ENCODE measurements around the gene CALML4.

Gene CALML4

GRCh38 chr15:68231102-68231818 is 26.1 kb upstream of the CALML4 start:
- DNase-seq: peak; percentile 97
- peaks cover 19% of the 10 kb centered on the region for H3K36me3 ChIP-seq
- TF ChIP-seq, protein P1, sequence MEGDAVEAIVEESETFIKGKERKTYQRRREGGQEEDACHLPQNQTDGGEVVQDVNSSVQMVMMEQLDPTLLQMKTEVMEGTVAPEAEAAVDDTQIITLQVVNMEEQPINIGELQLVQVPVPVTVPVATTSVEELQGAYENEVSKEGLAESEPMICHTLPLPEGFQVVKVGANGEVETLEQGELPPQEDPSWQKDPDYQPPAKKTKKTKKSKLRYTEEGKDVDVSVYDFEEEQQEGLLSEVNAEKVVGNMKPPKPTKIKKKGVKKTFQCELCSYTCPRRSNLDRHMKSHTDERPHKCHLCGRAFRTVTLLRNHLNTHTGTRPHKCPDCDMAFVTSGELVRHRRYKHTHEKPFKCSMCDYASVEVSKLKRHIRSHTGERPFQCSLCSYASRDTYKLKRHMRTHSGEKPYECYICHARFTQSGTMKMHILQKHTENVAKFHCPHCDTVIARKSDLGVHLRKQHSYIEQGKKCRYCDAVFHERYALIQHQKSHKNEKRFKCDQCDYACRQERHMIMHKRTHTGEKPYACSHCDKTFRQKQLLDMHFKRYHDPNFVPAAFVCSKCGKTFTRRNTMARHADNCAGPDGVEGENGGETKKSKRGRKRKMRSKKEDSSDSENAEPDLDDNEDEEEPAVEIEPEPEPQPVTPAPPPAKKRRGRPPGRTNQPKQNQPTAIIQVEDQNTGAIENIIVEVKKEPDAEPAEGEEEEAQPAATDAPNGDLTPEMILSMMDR (IDR thresholded peaks at IDR 0.05; ENCODE audit: low read depth, low read length): no peak
- no peaks in the 10 kb centered on the region for H3K9me3 ChIP-seq (ENCODE audit: severe bottlenecking)
- peak overlapping the region; percentile 99 for H3K27ac ChIP-seq
- H3K27me3 ChIP-seq (ENCODE audit: insufficient read depth, low read depth, severe bottlenecking): no peaks in the 10 kb centered on the region
- H3K4me3 ChIP-seq (ENCODE audit: low read depth, low read length): peak overlapping the region; percentile 87

DNA sequence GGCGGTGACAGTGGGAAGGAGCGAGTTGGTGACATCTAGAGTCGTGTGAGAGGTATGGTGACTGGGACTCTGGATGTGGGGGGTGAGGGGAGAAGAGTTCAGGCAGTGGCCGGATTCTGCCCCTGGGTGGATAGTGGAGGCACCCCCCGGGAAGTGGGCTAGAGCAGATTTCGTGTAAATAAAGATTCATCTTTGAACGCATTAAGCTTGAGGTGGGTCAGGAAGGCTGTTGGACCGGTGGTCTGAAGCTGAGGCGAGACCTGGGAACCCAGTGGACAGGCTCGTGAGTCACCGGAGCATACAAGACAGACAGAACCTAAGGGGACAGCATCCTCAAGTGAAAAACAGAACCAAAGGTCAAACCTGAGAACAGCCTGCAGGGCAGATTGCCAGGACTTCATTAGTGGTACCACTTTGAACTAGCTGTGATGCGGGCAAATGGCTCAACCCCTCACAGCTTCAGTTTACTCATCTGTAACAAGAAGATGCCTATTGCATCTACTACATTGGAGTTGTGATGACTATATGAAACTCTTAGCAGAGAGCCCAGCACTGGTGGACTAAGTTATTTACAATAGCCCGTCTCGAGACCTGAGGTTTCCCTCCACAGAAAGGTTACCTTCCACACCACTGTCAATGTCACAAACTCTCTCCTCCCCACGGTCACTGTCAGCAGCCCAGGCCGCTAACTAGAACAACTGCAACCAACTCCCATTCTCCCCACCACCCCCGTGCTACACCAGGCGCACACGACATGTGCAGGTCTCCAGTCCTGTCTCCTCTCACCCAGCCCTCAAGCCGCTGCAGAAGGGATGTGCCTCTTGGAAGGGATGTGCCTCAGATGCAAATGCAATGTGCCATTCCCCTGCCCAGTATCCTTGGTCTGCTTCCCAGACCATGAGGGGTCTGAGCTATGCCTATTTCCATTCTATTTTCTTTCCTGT is 25.3 kb upstream of the CALML4 start:
- H3K27ac ChIP-seq: peak overlapping the region; percentile 99
- no peak for DNase-seq

DNA sequence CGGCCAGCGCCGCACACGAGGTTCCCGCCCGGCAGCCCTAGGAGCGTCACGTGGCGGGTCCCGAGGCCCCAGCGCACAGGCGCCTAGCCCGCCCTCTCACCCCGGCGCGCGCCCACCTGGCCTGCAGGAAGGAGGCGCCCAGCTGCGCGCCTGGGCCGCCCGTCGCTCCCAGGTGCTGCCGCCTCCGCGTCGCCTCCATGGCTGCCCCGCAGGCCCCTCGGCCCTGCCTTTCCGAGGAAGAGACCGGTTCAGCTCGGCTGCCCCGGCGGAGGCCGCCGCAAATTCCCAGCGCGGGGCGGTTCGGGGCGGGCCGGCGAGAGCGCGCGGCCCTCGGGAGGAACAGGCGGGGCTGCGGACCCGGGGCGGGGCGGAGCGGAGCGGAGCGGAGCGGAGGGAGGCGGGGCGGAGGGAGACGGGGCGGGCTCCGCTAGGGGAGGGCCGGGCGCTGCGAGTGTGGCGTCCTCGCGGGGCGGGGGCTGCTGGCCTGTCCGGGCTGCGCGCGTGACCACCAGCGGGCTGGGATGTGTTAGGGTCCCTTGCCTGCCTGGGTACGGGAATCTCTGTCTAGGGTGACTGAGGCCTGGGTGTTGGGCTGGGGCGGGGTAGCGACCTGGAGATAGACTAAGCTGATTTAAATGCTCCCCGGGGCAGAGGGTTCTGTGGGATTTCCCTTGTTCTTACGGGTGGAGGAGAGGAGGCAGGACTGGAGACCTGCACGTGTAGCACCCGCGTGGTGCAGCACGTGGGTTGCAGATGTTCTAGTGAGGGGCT is 24.4 kb upstream of the CALML4 start, which contains the start of gene CLN6:
Gene CLN6 (minus strand): TSS at position 343 of the 771 bp plus-strand sequence. CDS start 144 bp downstream, at position 199.
- H3K9me3 ChIP-seq (ENCODE audit: severe bottlenecking): no peaks in the 10 kb centered on the region
- peak within 1 kb of the TSS; percentile 87 for H3K4me3 ChIP-seq (ENCODE audit: low read depth, low read length)
- peak within 1 kb of the TSS; percentile 99 for H3K27ac ChIP-seq
- TF ChIP-seq, protein P1 (IDR thresholded peaks at IDR 0.05; ENCODE audit: low read depth, low read length): no peak
- H3K27me3 ChIP-seq (ENCODE audit: insufficient read depth, low read depth, severe bottlenecking): no peaks in the 10 kb centered on the region
- DNase-seq: peak; percentile 81
- peaks cover 32% of the 10 kb centered on the region for H3K36me3 ChIP-seq

More for the DNA sequence above, 25.3 kb upstream of the CALML4 start:
- Histone ChIP-seq H3K27me3 (ENCODE audit: insufficient read depth, low read depth, severe bottlenecking) (no peaks in the 10 kb centered on the region), H3K4me3 (ENCODE audit: low read depth, low read length) (peak overlapping the region; percentile 87), H3K9me3 (ENCODE audit: severe bottlenecking) (no peaks in the 10 kb centered on the region), H3K36me3 (peaks cover 24% of the 10 kb centered on the region)
- TF ChIP-seq, protein P1 (IDR thresholded peaks at IDR 0.05; ENCODE audit: low read depth, low read length): no peak

GRCh38 chr15:68228971-68229385 is 23.8 kb upstream of the CALML4 start:
- Histone ChIP-seq H3K4me3 (ENCODE audit: low read depth, low read length) (peak overlapping the region; percentile 87), H3K27ac (peak overlapping the region; percentile 99), H3K36me3 (peaks cover 32% of the 10 kb centered on the region), H3K27me3 (ENCODE audit: insufficient read depth, low read depth, severe bottlenecking) (no peaks in the 10 kb centered on the region), H3K9me3 (ENCODE audit: severe bottlenecking) (no peaks in the 10 kb centered on the region)
- TF ChIP-seq, protein P1 (IDR thresholded peaks at IDR 0.05; ENCODE audit: low read depth, low read length): no peak
- DNase-seq: no peak

DNA sequence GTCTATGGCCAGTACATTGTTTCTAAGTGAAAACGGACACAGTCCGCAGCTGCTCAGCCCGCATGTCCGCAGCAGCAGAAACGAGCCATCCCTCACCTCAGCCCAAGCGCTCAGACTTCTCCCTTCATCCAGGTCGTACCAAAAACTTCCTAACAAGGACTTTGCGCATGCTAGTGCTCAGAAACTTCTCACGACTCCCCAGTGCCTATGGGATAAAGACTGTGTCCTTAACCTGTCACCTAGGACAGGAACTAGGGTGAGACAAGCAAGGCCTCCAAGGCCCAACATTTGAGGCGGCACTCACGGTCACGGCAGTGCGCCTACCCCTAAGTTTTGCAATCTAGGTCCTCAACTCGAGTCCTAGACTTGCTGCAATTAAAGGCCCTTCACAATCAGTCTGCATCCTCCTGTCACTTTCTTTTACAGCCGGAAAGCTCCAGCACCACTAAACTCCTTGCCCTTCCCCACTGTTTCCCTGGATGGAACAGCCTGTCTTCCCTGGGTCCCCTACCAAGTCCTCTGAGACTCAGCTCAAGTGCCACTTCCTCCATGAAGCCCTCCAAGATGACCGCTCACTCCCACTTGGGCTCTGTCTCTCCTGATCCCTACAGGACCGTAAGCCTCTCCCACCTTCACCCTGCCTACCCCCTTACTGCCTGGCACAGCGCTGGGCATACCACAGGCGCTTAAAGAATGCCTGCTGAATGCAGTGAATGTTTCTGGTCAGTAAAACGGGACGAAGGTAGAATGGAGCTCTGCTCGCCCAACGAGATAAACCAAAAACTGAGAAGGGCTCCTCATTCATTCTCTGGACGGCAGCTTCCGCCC is 23.2 kb upstream of the CALML4 start:
- peak overlapping the region; percentile 99 for H3K27ac ChIP-seq
- H3K27me3 ChIP-seq (ENCODE audit: insufficient read depth, low read depth, severe bottlenecking): no peaks in the 10 kb centered on the region
- peaks cover 37% of the 10 kb centered on the region for H3K36me3 ChIP-seq
- peak overlapping the region; percentile 87 for H3K4me3 ChIP-seq (ENCODE audit: low read depth, low read length)
- TF ChIP-seq, protein P1 (IDR thresholded peaks at IDR 0.05; ENCODE audit: low read depth, low read length): no peak
- no peak for DNase-seq
- H3K9me3 ChIP-seq (ENCODE audit: severe bottlenecking): no peaks in the 10 kb centered on the region
